HCT116 (cell line): ENCODE results near the gene TIMM13. TPM values are rescaled to one million over a fixed set of nuclear protein-coding genes. Genes with fewer than 3 reads are reported as not detected.

Experiments used
- ATAC-seq: fragments of 200-7000 bp; cut with Tn5 transposase; 2 replicates; pipeline ENCODE4 v1.9.1; 2020; ENCODE audit warnings: mild to moderate bottlenecking, moderate library complexity
- BruUV-seq: library from RNA; stranded (reverse); fragments of 400-500 nt; replicated peaks from 2 replicates; lab custom pipeline; 2021; lab: Mats Ljungman, UMichigan
- CTCF ChIA-PET: fragments of 300-600 bp; sonication (Branson Sonifier 250); formaldehyde crosslinking; loops from one replicate; lab custom pipeline; 2021; ENCODE audit warnings: antibody characterized with exemption; lab: Charles Lee
- POLR2A ChIA-PET: fragments of 300-600, 350-600 bp; sonication (Branson Sonifier 250); formaldehyde crosslinking; loops from one replicate; lab custom pipeline; 2021; ENCODE audit warnings: antibody characterized with exemption; lab: Charles Lee
- RAD21 ChIA-PET, 2 experiments: fragments of 300-600 bp; sonication (Branson Sonifier 250); formaldehyde crosslinking; loops; one replicate each; lab custom pipeline; 2023; ENCODE audit warnings: low total read pairs in 2 of 2; ENCODE audit not compliant: uncharacterized antibody in 2 of 2, unreplicated experiment in 2 of 2, low non-redundant PET in 1 of 2; lab: Charles Lee
- DNase-seq: peaks from one replicate; pipeline ENCODE4 v3.0.0-alpha.2; 2010; ENCODE audit warnings: low read depth, low spot score
- H2AFZ ChIP-seq: fragments of 200-600 bp; shearing (Covaris generic), sonication (generic); 2 replicates; pipeline ENCODE4 v1.6.1; 2017; ENCODE audit warnings: low read depth, mixed run types, mixed read lengths, antibody characterized with exemption, low read length; ENCODE audit not compliant: poor library complexity, severe bottlenecking
- H3K27ac ChIP-seq: 2 replicates; pipeline ENCODE4 v1.5.1; 2012; ENCODE audit warnings: low read depth, low read length
- H3K27me3 ChIP-seq: fragments of 200-600 bp; sonication (generic); 2 replicates; pipeline ENCODE4 v1.6.1; 2016; ENCODE audit warnings: mixed run types, low read length, mixed read lengths; ENCODE audit not compliant: insufficient read depth
- H3K36me3 ChIP-seq, 2 experiments: fragments of 200-500 bp in 1 of 2; fragments of 200-600 bp in 1 of 2; sonication (Bioruptor generic) in 1 of 2; sonication (generic) in 1 of 2; 2 replicates each; pipeline versions ENCODE4 v1.5.1 to v1.6.1; 2014 to 2016; ENCODE audit warnings: low read length in 2 of 2, inconsistent platforms in 1 of 2, mixed read lengths in 1 of 2, mixed run types in 1 of 2; ENCODE audit not compliant: insufficient read depth in 2 of 2, control insufficient read depth in 1 of 2
- H3K4me1 ChIP-seq, 2 experiments: fragments of 200-600 bp in 1 of 2; sonication (generic) in 1 of 2; 2 replicates each; pipeline versions ENCODE4 v1.5.1 to v1.6.1; 2012 to 2017; ENCODE audit warnings: low read length in 2 of 2, inconsistent platforms in 1 of 2, mild to moderate bottlenecking in 1 of 2, mixed read lengths in 1 of 2, mixed run types in 1 of 2, moderate library complexity in 1 of 2; ENCODE audit not compliant: insufficient read depth in 2 of 2, control insufficient read depth in 1 of 2
- H3K4me2 ChIP-seq: fragments of 200-600 bp; sonication (generic); 2 replicates; pipeline ENCODE4 v1.6.1; 2017; ENCODE audit warnings: mixed run types, low read length, mixed read lengths
- H3K4me3 ChIP-seq, 2 experiments: fragments of 200-600 bp in 1 of 2; sonication (generic) in 1 of 2; replicated peaks in 1 of 2; 2 replicates each; pipeline ENCODE4 v1.5.1; 2011 to 2016; ENCODE audit warnings: low read length in 2 of 2, control low read depth in 1 of 2, low read depth in 1 of 2, mild to moderate bottlenecking in 1 of 2, mixed read lengths in 1 of 2, mixed run types in 1 of 2
- H3K79me2 ChIP-seq: fragments of 200-600 bp; sonication (generic); 2 replicates; pipeline ENCODE4 v1.6.1; 2017; ENCODE audit warnings: mild to moderate bottlenecking, mixed run types, low read length, moderate library complexity, mixed read lengths; ENCODE audit not compliant: insufficient read depth
- H3K9ac ChIP-seq: fragments of 200-600 bp; sonication (generic); 2 replicates; pipeline ENCODE4 v1.6.1; 2016; ENCODE audit warnings: low read length, mixed read lengths
- H3K9me2 ChIP-seq: fragments of 200-600 bp; sonication (generic), shearing (Covaris generic); 2 replicates; pipeline ENCODE4 v1.6.1; 2017; ENCODE audit warnings: mixed run types, mild to moderate bottlenecking, moderate library complexity; ENCODE audit not compliant: insufficient read depth
- H3K9me3 ChIP-seq, 2 experiments: fragments of 200-500 bp in 1 of 2; fragments of 200-600 bp in 1 of 2; sonication (Bioruptor generic) in 1 of 2; sonication (generic) in 1 of 2; 2 replicates each; pipeline ENCODE4 v1.6.1; 2014 to 2017; ENCODE audit warnings: low read length in 2 of 2, mixed read lengths in 2 of 2, inconsistent platforms in 1 of 2, low read depth in 1 of 2, mild to moderate bottlenecking in 1 of 2, mixed run types in 1 of 2, moderate library complexity in 1 of 2; ENCODE audit not compliant: control insufficient read depth in 1 of 2, insufficient read depth in 1 of 2
- H4K20me1 ChIP-seq: fragments of 200-600 bp; sonication (generic), shearing (Covaris generic); 2 replicates; pipeline ENCODE4 v1.6.1; 2017; ENCODE audit warnings: mixed run types, mild to moderate bottlenecking, moderate library complexity; ENCODE audit not compliant: insufficient read depth
- EGR1 ChIP-seq: IDR thresholded peaks from 2 replicates; pipeline ENCODE4 v1.6.1; 2012; ENCODE audit warnings: low read depth
- ELF1 ChIP-seq: IDR thresholded peaks from 2 replicates; pipeline ENCODE4 v1.6.1; 2012; ENCODE audit warnings: low read depth, borderline replicate concordance
- EZH2 ChIP-seq: fragments of 200-600 bp; sonication (generic); IDR thresholded peaks from 2 replicates; pipeline ENCODE4 v1.6.1; 2017; ENCODE audit warnings: antibody characterized with exemption, mixed run types
- RAD21 ChIP-seq: IDR thresholded peaks from 2 replicates; pipeline ENCODE4 v1.6.1; 2012; ENCODE audit warnings: low read depth, mild to moderate bottlenecking
- SIN3A ChIP-seq: IDR thresholded peaks from 2 replicates; pipeline ENCODE4 v1.6.1; 2012; ENCODE audit warnings: low read depth
- SP1 ChIP-seq: IDR thresholded peaks from 2 replicates; pipeline ENCODE4 v1.6.1; 2012; ENCODE audit warnings: low read depth
- intact Hi-C: fragments of 100-400 bp; cut with micrococcal nuclease; formaldehyde crosslinking; loops from 2 replicates; pipeline ENCODE4 v1.10.0; 2022
- total RNA-seq: library from RNA; stranded (reverse); gene quantifications from one replicate; pipeline ENCODE4 v1.2.1, GENCODE V29; 2021; ENCODE audit not compliant: unreplicated experiment
- TF ChIP-seq, protein P1 (sequence below): IDR thresholded peaks from 2 replicates; pipeline ENCODE4 v1.6.1; 2012; ENCODE audit warnings: low read depth

The TIMM13 gene
- total RNA-seq, 1 experiment from 2014 or later = 151 TPM

DNA sequence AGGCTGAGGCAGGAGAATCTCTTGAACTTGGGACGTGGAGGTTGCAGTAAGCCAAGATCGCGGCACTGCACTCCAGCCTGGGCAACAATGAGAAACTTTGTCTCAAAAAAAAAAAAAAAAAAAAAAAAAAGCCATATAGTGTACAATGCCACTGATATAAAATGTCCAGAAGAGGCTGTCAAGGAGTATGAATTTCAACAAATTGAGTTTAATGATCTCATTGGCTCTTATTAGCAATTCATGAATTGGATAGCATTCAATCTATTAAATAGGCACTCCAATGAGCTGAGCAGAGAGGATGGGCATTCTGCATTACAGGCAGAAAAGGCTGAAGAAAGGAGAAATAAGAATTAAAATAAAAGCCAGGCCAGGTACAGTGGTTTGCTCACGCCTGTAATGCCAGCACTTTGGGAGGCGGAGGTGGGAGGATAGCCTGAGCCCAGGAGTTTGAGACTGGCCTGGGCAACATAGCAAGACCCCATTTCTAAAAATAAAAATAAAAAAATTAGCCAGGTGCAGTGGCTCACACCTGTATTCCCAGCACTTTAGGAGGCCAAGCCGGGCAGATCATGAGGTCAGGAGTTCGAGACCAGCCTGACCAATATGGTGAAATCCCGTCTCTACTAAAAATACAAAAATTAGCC is 30.1 kb upstream of the TIMM13 start:
- H4K20me1 ChIP-seq = peaks cover 3% of the 10 kb centered on the region; the same call in 1 of the 2 replicates
- H3K4me3 ChIP-seq = peak overlapping the region; percentile 41 to 54
- no peaks in the 10 kb centered on the region for H3K9me3 ChIP-seq
- peak overlapping the region; percentile 96 for H3K27ac ChIP-seq
- ATAC-seq (no peak), DNase-seq (no peak)
- peak overlapping the region; percentile 75 for H3K4me2 ChIP-seq
- H3K36me3 ChIP-seq = no peaks in the 10 kb centered on the region; a peak in 1 of 4 replicates
- H3K27me3 ChIP-seq = no peaks in the 10 kb centered on the region
- peak overlapping the region; percentile 67 for H3K9ac ChIP-seq
- TF ChIP-seq SP1 (no peak), ELF1 (no peak), EGR1 (no peak), RAD21 (no peak), SIN3A (peak; percentile 14; the same call in 1 of the 2 replicates), EZH2 (no peak)
- TF ChIP-seq, protein P1, sequence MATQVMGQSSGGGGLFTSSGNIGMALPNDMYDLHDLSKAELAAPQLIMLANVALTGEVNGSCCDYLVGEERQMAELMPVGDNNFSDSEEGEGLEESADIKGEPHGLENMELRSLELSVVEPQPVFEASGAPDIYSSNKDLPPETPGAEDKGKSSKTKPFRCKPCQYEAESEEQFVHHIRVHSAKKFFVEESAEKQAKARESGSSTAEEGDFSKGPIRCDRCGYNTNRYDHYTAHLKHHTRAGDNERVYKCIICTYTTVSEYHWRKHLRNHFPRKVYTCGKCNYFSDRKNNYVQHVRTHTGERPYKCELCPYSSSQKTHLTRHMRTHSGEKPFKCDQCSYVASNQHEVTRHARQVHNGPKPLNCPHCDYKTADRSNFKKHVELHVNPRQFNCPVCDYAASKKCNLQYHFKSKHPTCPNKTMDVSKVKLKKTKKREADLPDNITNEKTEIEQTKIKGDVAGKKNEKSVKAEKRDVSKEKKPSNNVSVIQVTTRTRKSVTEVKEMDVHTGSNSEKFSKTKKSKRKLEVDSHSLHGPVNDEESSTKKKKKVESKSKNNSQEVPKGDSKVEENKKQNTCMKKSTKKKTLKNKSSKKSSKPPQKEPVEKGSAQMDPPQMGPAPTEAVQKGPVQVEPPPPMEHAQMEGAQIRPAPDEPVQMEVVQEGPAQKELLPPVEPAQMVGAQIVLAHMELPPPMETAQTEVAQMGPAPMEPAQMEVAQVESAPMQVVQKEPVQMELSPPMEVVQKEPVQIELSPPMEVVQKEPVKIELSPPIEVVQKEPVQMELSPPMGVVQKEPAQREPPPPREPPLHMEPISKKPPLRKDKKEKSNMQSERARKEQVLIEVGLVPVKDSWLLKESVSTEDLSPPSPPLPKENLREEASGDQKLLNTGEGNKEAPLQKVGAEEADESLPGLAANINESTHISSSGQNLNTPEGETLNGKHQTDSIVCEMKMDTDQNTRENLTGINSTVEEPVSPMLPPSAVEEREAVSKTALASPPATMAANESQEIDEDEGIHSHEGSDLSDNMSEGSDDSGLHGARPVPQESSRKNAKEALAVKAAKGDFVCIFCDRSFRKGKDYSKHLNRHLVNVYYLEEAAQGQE = no peak
- intact Hi-C loops = no loop called here
- H2AFZ ChIP-seq = peak overlapping the region; percentile 73
- POLR2A ChIA-PET = interaction anchor here (0.9 to 1.4 kb wide), 6 partner anchors 12 to 185 kb away, joined by 3 to 7 read pairs (median 3); partner anchors contain the start of genes GADD45B and TIMM13
- TSS peak; percentile 71 for BruUV-seq
- H3K9me2 ChIP-seq = no peaks in the 10 kb centered on the region
- CTCF ChIA-PET = interaction anchor here (0.6 to 1.6 kb wide), 2 partner anchors 148 to 154 kb away, joined by 3 to 6 read pairs; no protein-coding TSS in a partner anchor
- RAD21 ChIA-PET = no interaction called here
- H3K4me1 ChIP-seq = peaks cover 9 to 43% of the 10 kb centered on the region in 2 experiments; a peak in 3 of 4 replicates
- peaks cover 45% of the 10 kb centered on the region for H3K79me2 ChIP-seq
